HepG2 (cell line): ENCODE measurements around the gene DNAJC2. TPM values are rescaled to one million over a fixed set of nuclear protein-coding genes. Genes with fewer than 3 reads are reported as not detected.

ENCODE experiments used
- ATAC-seq: fragments of 200-7000 bp; cut with Tn5 transposase; 3 replicates; pipeline ENCODE4 v1.9.1; 2020; ENCODE audit warnings: mild to moderate bottlenecking, moderate library complexity
- BruUV-seq: library from RNA; stranded (reverse); fragments of 400-500 nt; replicated peaks from 2 replicates; lab custom pipeline; 2021; lab: Mats Ljungman, UMichigan
- CTCF ChIA-PET: fragments of 300-600 bp; formaldehyde crosslinking; extraction: SDS; loops from one replicate; lab custom pipeline; 2021; ENCODE audit warnings: low total read pairs, inconsistent platforms, low intra/inter-chr PET ratio; lab: Yijun Ruan, JAX
- POLR2A ChIA-PET: fragments of 350-600 bp; sonication (Branson Sonifier 250); formaldehyde crosslinking; loops from one replicate; lab custom pipeline; 2020; ENCODE audit warnings: antibody characterized with exemption, inconsistent platforms; lab: Yijun Ruan, JAX
- DNase-seq: peaks from one replicate; pipeline ENCODE4 v3.0.0-alpha.2; 2015; ENCODE audit warnings: low spot score
- FAIRE-seq: peaks from 3 replicates; lab custom pipeline; 2011; peaks lifted over from hg19 to GRCh38; lab: Jason Lieb, UNC
- H2AFZ ChIP-seq: one replicate; pipeline ENCODE4 v1.6.1; 2011; ENCODE audit warnings: low read length, inconsistent platforms
- H3K27ac ChIP-seq: fragments of 300-600 bp; 3 replicates; pipeline ENCODE4 v1.8.0; 2011; ENCODE audit warnings: mixed run types, mild to moderate bottlenecking, mixed read lengths, low read length, inconsistent platforms; ENCODE audit not compliant: insufficient read depth; ENCODE audit errors: extremely low read length
- H3K27me3 ChIP-seq, 2 experiments: fragments of 200-600 bp in 1 of 2; 2 replicates in 1 of 2; 3 replicates in 1 of 2; pipeline versions ENCODE4 v1.6.0 to v1.8.0; 2011; ENCODE audit warnings: low read length in 2 of 2, mild to moderate bottlenecking in 2 of 2, moderate library complexity in 2 of 2, inconsistent platforms in 1 of 2; ENCODE audit not compliant: insufficient read depth in 2 of 2, control insufficient read depth in 1 of 2
- H3K36me3 ChIP-seq, 2 experiments: fragments of 200-600 bp in 1 of 2; replicated peaks in 1 of 2; 2 replicates in 1 of 2; 3 replicates in 1 of 2; pipeline versions ENCODE4 v1.5.1 to v1.8.0; 2011; ENCODE audit warnings: low read length in 2 of 2, inconsistent platforms in 1 of 2; ENCODE audit not compliant: insufficient read depth in 2 of 2, control insufficient read depth in 1 of 2
- H3K4me1 ChIP-seq: 2 replicates; pipeline ENCODE4 v1.5.1; 2012; ENCODE audit warnings: low read length, inconsistent platforms; ENCODE audit not compliant: insufficient read depth
- H3K4me2 ChIP-seq: 2 replicates; pipeline ENCODE4 v1.6.0; 2011; ENCODE audit warnings: low read depth, low read length, inconsistent platforms
- H3K4me3 ChIP-seq, 3 experiments: fragments of 200-600 bp in 1 of 3; sonication (generic), shearing (Covaris generic) in 1 of 3; replicated peaks in 1 of 3; 2 replicates each; pipeline ENCODE4 v1.5.1; 2011 to 2016; ENCODE audit warnings: low read length in 3 of 3, inconsistent platforms in 2 of 3, low read depth in 2 of 3, mild to moderate bottlenecking in 2 of 3, control low read depth in 1 of 3, mixed read lengths in 1 of 3; ENCODE audit not compliant: insufficient read depth in 1 of 3
- H3K79me2 ChIP-seq: one replicate; pipeline ENCODE4 v1.6.1; 2011; ENCODE audit warnings: low read length, inconsistent platforms; ENCODE audit not compliant: insufficient read depth
- H3K9ac ChIP-seq: 2 replicates; pipeline ENCODE4 v1.6.0; 2011; ENCODE audit warnings: mild to moderate bottlenecking, low read depth, low read length, inconsistent platforms; ENCODE audit not compliant: insufficient read depth
- H3K9me3 ChIP-seq: 2 replicates; pipeline ENCODE4 v1.5.1; 2012; ENCODE audit warnings: mild to moderate bottlenecking, low read length
- H4K20me1 ChIP-seq: 2 replicates; pipeline ENCODE4 v1.6.0; 2011; ENCODE audit warnings: inconsistent platforms, mild to moderate bottlenecking, low read length, moderate library complexity; ENCODE audit not compliant: insufficient read depth
- ARID2 ChIP-seq: sonication (generic); formaldehyde crosslinking; IDR thresholded peaks from 2 replicates; pipeline ENCODE4 v1.8.1; 2022; ENCODE audit warnings: mild to moderate bottlenecking, missing genetic modification reagents, borderline replicate concordance
- GMEB1 ChIP-seq: sonication (generic); formaldehyde crosslinking; IDR thresholded peaks from 2 replicates; pipeline ENCODE4 v1.5.1; 2020; ENCODE audit warnings: missing genetic modification reagents, mild to moderate bottlenecking, borderline replicate concordance
- HIC2 ChIP-seq: sonication (generic); formaldehyde crosslinking; IDR thresholded peaks from 2 replicates; pipeline ENCODE4 v1.9.0; 2022; ENCODE audit warnings: low read depth, missing genetic modification reagents
- HNF4A ChIP-seq: sonication (generic); formaldehyde crosslinking; IDR thresholded peaks from 2 replicates; pipeline ENCODE4 v1.4.0; 2020; ENCODE audit warnings: missing genetic modification reagents
- KDM5A ChIP-seq: fragments of 200-600 bp; sonication (generic); IDR thresholded peaks from 2 replicates; pipeline ENCODE4 v1.7.0; 2018; ENCODE audit warnings: antibody characterized with exemption, mild to moderate bottlenecking, low read length, borderline replicate concordance
- POLR2AphosphoS5 ChIP-seq: IDR thresholded peaks from 2 replicates; pipeline ENCODE4 v1.6.1; 2012; ENCODE audit warnings: low read depth, low read length
- SETDB1 ChIP-seq: sonication (generic); formaldehyde crosslinking; IDR thresholded peaks from 2 replicates; pipeline ENCODE4 v1.5.1; 2020; ENCODE audit warnings: missing genetic modification reagents, mild to moderate bottlenecking, borderline replicate concordance
- TBX3 ChIP-seq: fragments of 450-650 bp; IDR thresholded peaks from 2 replicates; pipeline ENCODE4 v1.6.1; 2017; ENCODE audit warnings: antibody characterized with exemption, mild to moderate bottlenecking, inconsistent platforms, borderline replicate concordance
- TOPORS ChIP-seq: sonication (generic); formaldehyde crosslinking; IDR thresholded peaks from 2 replicates; pipeline ENCODE4 v1.8.0; 2023; ENCODE audit warnings: mild to moderate bottlenecking, missing genetic modification reagents
- ZBTB20 ChIP-seq: sonication (generic); formaldehyde crosslinking; IDR thresholded peaks from 2 replicates; pipeline ENCODE4 v1.8.1; 2023; ENCODE audit warnings: missing genetic modification reagents, low read depth, mild to moderate bottlenecking, borderline replicate concordance
- ZNF614 ChIP-seq: IDR thresholded peaks from 2 replicates; pipeline ENCODE4 v1.6.1; 2018; ENCODE audit warnings: missing biosample characterization, missing genetic modification reagents, inconsistent platforms, borderline replicate concordance
- ZNF652 ChIP-seq: IDR thresholded peaks from 2 replicates; pipeline ENCODE4 v1.6.1; 2016; ENCODE audit warnings: low read depth, borderline replicate concordance
- WGBS: methylation state at CpG from one replicate; pipeline ENCODE4 v1.1.6; 2017; ENCODE audit warnings: low lambda C conversion rate; 5-methylcytosine and 5-hydroxymethylcytosine counted together
- in situ Hi-C: cut with HindIII; loops from 2 replicates; pipeline ENCODE4 v1.10.0; 2017; ENCODE audit warnings: low pct_unique_long_range_greater_than_20kb; ENCODE audit not compliant: extremely low pct_ligation_motif_present
- intact Hi-C: fragments of 100-400 bp; cut with micrococcal nuclease; formaldehyde crosslinking; loops from one replicate; pipeline ENCODE4 v1.10.0; 2022; ENCODE audit not compliant: unreplicated experiment
- polyA plus RNA-seq, 8 experiments: library from polyadenylated mRNA; depleted of rRNA in 3 of 8; stranded (reverse) in 7 of 8; unstranded in 1 of 8; fragments of >200 nt; fragmentation: Illumina TruSeq in 4 of 8; extraction: Trizol in 4 of 8; gene quantifications; 2 replicates each; pipeline versions ENCODE4 v1.2.1 to v1.2.3, GENCODE V29; 2011 to 2016; ENCODE audit warnings: low read depth in 4 of 8, missing spikeins in 1 of 8, mixed read lengths in 1 of 8; ENCODE audit not compliant: insufficient read depth in 1 of 8
- total RNA-seq, 5 experiments: library from RNA; depleted of rRNA; stranded (reverse); fragments of >200 nt; fragmentation: Illumina TruSeq; extraction: Trizol; gene quantifications; 2 replicates each; pipeline ENCODE4 v1.2.3, GENCODE V29; 2016; ENCODE audit warnings: low read depth in 1 of 5
- TF ChIP-seq, protein P1 (sequence below): sonication (generic); formaldehyde crosslinking; IDR thresholded peaks from 2 replicates; pipeline ENCODE4 v1.5.1; 2020; ENCODE audit warnings: missing genetic modification reagents, mild to moderate bottlenecking, borderline replicate concordance
- TF ChIP-seq, protein P2 (sequence below): sonication (generic); formaldehyde crosslinking; IDR thresholded peaks from 2 replicates; pipeline ENCODE4 v1.8.0; 2022; ENCODE audit warnings: mild to moderate bottlenecking, missing genetic modification reagents, moderate library complexity

The DNAJC2 gene
- total and polyA plus RNA-seq, 2 of the 13 experiments (the other 11 are each of a cell fraction or from before 2014, with no cell fraction given): 19.6 to 42.0 TPM

GRCh38 chr7:103297837-103298179, 46.8 kb downstream of the DNAJC2 start:
- H3K79me2 ChIP-seq: peaks cover 21% of the 10 kb centered on the region
- peaks cover 20% of the 10 kb centered on the region for H3K4me1 ChIP-seq
- POLR2A ChIA-PET: interaction anchor here (1.1 kb wide), 1 partner anchor 108 kb away, joined by 3 read pairs; no protein-coding TSS in a partner anchor
- no peaks in the 10 kb centered on the region for H4K20me1 ChIP-seq
- peak; percentile 23 for FAIRE-seq
- peak overlapping the region; percentile 75 for H3K4me2 ChIP-seq
- no peak for DNase-seq
- peak overlapping the region; percentile 82 for H3K27ac ChIP-seq
- no peaks in the 10 kb centered on the region for H3K27me3 ChIP-seq
- peak overlapping the region; percentile 82 for H3K9ac ChIP-seq
- H3K9me3 ChIP-seq: no peaks in the 10 kb centered on the region
- in situ Hi-C loops: loop anchor here (5.0 kb wide), 1 partner anchor 109 kb away; no protein-coding TSS in a partner anchor
- ATAC-seq: no peak
- H2AFZ ChIP-seq: no peak overlapping the region
- WGBS: under 1% methylated on average over 7 of the region's 7 CpGs
- H3K4me3 ChIP-seq: peak overlapping the region; percentile 76 to 93 (median 82)
- no TSS peak for BruUV-seq
- intact Hi-C loops: loop anchor here (1.0 to 5.0 kb wide), 2 partner anchors 44 to 109 kb away; partner anchors contain the start of gene DNAJC2
- H3K36me3 ChIP-seq: peaks cover 7 to 17% of the 10 kb centered on the region in 2 experiments
- TF ChIP-seq KDM5A: peak; percentile 78
- TF ChIP-seq ZNF614: no peak
- TF ChIP-seq ZNF652 (CRISPR knock-in tag): peak; percentile 73; the same call in 1 of the 2 replicates
- no peak for TF ChIP-seq POLR2AphosphoS5
- TF ChIP-seq HIC2 (CRISPR knock-in tag): no peak
- peak; percentile 6; the same call in 1 of the 2 replicates for TF ChIP-seq TOPORS (CRISPR knock-in tag)
- 0 out of 2 replicates have a peak, but pooled peaks have one; percentile 2 for TF ChIP-seq GMEB1 (CRISPR knock-in tag)
- no peak for TF ChIP-seq ZBTB20 (CRISPR knock-in tag)
- TF ChIP-seq TBX3: no peak
- TF ChIP-seq ARID2 (CRISPR knock-in tag): 0 out of 2 replicates have a peak, but pooled peaks have one; percentile 63
- no peak for TF ChIP-seq SETDB1 (CRISPR knock-in tag)
- TF ChIP-seq, protein P1, sequence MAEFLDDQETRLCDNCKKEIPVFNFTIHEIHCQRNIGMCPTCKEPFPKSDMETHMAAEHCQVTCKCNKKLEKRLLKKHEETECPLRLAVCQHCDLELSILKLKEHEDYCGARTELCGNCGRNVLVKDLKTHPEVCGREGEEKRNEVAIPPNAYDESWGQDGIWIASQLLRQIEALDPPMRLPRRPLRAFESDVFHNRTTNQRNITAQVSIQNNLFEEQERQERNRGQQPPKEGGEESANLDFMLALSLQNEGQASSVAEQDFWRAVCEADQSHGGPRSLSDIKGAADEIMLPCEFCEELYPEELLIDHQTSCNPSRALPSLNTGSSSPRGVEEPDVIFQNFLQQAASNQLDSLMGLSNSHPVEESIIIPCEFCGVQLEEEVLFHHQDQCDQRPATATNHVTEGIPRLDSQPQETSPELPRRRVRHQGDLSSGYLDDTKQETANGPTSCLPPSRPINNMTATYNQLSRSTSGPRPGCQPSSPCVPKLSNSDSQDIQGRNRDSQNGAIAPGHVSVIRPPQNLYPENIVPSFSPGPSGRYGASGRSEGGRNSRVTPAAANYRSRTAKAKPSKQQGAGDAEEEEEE (CRISPR knock-in tag): no peak
- TF ChIP-seq HNF4A (CRISPR knock-in tag): peak; percentile 4; the same call in 1 of the 2 replicates
- TF ChIP-seq, protein P2, sequence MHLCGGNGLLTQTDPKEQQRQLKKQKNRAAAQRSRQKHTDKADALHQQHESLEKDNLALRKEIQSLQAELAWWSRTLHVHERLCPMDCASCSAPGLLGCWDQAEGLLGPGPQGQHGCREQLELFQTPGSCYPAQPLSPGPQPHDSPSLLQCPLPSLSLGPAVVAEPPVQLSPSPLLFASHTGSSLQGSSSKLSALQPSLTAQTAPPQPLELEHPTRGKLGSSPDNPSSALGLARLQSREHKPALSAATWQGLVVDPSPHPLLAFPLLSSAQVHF (CRISPR knock-in tag): 0 out of 2 replicates have a peak, but pooled peaks have one; percentile 5
- CTCF ChIA-PET: interaction anchor here (2.5 kb wide), 1 partner anchor 108 kb away, joined by 36 read pairs; no protein-coding TSS in a partner anchor
